GM21515 (cell line): ENCODE results near the gene EEF2K.
"Not testable (repeated sequence)": the region's sequence is repeated elsewhere in the genome, so short reads cannot be mapped to it uniquely, and the experiment has no call there.

Source experiments
- ATAC-seq: cut with Tn5 transposase; IDR thresholded peaks from one replicate; pipeline ENCODE4 v1.9.1; 2021; ENCODE audit not compliant: unreplicated experiment

Gene EEF2K

DNA sequence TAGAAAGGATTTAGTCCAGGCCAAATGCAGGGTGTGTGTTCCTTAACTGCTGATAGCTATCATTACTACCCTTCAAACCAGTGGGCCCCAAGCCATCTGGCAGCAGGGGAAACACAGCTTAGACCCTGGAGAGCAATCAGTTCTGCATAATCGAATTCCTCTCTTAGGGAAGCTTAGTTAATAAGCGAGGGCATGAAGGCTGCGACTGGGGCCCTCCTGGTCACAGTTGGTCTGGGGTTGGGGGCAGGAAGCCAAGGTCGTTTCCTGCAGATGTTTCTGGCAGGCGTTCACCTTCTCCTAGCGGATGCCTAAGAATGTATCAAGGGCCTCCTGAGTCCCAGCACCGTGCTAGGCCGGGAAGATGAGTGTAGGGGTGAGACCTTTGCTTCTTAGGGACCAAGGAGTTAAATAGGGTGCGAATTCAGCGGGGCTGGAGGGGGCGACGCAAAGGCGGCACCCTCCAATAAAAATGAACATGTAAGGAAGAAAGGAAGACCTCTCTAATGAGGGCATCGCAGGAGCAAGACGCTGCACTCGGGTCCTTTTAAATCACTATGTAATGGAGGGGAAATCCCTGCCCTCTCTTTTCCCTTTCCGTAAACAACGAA, 16.5 kb upstream of the EEF2K start:
- ATAC-seq = no peak

DNA sequence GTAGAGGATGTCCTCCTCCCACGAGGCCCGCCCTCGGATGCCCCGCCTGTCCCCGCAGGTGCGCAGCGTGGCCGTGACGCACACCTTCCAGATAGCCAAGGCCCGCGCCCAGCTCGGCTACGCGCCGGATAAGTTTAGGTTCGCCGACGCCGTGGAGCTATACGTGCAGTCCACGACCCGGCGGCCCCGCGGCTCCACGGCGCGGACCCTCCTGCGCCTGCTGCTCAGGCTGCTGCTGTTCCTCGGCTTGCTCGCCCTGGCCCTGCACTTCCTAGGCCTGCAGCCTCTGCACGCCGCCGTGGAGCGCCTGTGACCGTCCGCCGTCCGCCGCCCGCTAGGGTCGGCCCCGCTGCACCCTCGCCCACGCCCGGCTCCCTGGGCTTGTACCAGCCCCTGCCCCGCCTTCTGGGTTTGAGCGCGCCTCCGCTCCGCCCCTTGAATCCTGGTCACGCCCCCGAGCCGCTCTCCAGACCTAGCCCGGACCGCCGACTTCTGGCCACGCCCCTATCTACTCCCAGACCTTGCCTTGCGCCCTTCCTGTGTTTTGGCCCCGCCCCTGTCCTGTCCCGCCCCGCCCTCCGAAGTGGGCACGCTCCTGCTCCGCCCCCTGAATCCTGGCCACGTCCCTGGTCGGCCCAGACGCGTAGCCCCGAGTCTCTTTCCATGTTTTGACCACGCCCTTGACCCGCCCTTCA, 15.8 kb upstream of the EEF2K start:
- ATAC-seq = peak; percentile 61

DNA sequence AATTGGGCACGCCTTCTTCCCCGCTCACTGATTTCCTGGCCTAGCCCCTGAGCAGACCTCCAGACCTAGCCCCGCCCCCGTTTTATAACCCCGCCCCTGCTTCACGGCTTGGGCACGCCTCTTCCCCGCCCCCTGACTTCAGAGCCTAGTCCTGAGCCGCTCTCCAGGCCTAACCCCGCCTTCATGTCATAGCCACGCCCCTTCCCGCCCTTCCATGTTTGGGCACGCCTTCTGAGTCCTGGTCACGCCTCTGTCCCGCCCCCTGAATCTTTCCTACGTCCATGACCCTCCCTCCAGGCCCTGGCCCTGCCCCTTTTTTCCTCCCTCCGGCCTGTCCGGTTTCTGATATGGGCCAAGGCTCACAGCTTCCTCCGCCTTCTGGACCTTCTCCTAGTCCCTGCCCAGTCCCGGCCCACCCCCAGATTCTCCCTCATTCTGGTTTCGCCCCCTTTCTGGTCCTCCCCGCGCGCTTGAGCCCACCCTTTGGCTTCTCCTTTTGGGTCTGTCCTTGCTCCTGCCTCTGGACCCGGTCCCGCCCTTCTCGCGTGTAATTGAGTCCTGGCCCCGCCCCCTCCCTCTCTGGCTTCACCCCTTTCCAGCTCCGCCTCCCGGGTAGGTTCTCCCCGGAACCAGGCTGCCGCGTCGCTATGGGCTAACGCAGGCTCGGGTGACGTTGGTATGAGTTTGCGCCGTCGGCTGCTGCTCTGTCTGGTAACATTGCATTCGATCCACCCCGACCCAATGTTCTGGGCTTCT, 15.1 kb upstream of the EEF2K start:
- ATAC-seq = peak; percentile 45

DNA sequence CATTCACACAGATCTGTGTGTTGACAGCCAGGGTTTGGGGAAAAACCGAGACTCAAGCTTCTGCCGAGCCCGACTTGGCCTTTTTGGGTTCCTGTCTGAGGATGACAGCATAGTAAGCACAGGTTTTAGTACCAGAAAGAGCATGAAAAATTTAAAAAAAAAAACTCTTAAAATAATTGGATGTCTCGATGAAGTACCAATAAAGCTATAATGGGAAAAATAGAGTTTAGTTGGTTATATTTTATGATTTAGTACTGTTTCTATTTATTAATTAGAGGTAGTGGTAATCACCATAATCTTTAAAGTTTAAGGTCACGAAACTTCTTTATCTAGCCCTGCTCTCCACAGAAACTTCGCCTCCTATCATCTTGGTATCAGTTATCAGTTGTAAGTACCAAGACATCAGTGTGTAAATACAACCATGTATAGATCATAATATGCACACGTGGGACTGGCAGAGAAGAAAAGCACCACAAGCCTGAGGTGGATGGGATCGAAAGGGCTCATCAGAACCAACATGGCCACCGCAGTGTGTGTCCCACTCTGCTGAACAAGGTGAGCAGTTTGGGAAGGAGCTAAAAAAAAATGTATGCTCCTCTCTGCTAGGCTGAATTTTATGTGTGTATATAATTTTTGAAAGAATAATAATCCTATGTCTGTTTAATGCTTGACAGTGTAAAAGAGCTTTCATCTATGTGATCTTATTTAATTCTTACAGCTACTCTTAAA, 14.4 kb upstream of the EEF2K start:
- no peak for ATAC-seq

DNA sequence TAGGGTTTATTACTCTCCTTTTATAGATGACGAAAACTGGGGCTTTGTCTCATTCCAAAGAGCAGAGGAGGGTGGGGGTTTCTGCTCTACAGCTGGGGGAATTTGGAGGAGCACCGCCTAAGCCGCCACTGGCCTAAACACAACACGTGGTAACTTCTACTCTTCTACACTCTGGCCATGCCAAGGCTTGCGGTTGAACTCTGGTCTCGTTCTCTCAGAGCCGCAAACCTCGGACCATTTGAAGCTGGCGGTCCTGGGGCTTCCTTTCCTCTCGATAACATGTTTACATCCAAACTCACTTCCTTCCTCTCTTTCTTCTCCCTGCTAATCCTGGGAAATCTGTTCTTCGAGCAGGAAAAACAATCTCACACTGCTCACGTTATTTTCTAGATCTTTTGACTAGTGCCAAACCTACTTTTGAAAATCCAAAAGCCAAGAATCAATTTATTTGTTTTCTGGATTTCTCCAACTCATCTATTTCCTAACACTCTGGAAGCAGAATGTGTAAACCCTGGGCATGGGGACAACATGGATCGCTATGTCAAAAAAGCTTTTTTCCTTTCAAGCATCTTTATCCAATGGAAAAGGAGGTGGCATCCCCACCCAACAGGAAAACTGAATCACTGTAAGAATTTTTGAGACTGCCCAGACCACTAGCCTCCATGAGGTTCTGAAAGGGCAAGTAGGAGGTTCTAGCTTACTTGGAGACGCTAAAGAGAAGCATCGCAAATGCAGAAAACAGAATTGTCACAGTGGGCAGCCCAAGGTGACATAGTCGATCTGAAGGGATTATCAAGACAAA, 13.6 kb upstream of the EEF2K start:
- ATAC-seq = peak; percentile 15

DNA sequence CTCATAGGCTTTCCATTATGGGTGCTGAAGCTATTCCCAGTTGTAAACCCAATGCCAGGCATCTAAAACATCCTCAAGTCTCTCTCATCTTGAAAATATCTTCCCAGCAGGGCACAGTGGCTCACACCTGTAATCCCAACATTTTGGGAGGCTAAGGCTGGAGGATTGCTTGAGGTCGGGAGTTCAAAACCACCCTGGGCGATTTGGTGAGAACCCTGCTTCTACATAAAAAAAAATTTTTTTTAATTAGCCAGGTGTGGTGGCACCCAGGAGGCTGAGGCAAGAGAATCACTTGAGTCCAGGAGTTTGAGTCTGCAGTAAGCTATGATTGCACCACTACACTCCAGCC, 13.0 kb upstream of the EEF2K start:
- ATAC-seq = no peak

DNA sequence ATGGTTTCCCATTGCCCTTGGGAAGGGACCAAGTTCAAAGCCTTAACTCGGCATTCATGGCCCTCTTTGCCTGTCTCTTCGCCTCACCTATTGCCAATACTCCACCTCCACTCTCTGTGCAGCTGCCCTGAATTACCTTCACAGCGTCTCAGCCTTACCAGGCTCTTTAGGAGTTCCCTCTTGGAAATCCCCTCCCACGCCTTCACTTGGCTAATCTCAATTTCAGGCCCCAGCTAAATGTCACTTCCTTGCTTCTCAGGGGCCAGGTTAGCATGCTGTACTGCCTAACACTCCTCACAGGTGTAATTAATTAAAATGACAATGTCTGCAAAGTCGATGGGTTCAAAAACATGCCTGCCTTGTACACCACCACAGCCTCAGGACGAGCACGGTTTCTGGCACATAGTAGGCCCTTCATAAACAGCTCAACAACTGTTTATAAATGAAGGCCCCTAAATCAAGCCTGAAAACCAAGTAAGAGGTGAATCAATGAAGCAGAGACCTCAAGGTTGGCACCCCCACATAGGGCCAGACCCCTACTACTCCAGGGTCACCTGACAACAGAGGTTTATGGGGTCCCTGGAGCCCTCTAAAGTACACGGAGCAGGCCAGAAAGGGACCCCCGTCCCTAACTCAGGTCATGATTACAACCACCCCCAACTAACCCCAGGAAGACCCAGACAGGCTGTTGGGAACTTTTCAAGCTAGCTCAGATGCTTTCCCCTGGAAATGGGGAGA, 11.2 kb upstream of the EEF2K start:
- ATAC-seq = no peak

DNA sequence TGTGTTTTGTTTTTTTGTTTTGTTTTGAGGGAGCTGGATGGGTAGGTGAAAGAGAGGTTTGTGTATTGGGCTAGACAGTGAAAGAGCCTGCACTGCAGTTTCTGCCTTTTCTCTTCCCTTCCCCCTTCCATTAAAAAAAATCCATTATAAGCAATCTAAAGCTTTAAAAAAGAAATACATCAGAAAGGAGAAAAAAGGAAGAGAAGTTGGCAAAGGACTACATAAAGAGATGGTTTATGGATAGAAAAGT, 10.7 kb upstream of the EEF2K start:
- no peak for ATAC-seq

DNA sequence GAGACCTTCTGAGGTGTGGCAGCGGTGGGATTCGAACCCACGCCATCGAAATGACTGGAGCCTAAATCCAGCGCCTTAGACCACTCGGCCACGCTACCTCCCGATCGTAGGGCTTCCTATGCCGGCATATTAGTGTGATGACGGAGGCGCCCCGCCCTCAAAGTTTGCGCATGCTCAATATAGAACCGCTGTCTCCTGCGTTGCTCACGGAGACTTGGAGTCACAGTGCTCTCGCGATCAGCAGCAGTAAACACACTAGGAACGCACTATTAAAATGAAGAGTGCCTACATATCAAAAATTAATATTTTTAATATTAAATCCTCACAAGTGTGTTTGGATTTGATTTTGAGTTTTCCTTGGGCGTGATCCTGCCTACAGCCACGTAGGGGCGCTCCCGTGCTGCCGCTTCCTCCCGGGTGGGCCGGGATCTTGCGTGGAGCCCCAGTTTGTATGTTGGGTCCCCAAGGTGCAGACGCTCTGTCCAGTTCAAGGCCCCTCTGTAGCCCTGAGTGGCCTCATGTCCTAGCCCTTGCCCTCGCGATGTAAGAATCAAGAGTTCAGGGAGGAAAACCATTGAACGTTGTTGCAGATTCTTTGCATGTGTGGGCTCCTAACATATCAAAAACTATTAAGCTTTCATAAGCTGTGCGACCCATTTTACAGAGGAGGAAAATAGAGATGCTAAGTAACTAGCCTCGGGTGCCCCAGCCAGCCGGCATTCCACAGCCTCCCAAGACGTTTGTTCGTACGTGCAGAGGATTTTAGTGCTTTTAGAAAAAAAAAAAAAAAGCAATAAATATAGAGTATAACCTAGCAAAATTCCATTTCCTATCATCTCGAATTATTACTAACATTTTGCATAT, 10.2 kb upstream of the EEF2K start:
- no peak for ATAC-seq

DNA sequence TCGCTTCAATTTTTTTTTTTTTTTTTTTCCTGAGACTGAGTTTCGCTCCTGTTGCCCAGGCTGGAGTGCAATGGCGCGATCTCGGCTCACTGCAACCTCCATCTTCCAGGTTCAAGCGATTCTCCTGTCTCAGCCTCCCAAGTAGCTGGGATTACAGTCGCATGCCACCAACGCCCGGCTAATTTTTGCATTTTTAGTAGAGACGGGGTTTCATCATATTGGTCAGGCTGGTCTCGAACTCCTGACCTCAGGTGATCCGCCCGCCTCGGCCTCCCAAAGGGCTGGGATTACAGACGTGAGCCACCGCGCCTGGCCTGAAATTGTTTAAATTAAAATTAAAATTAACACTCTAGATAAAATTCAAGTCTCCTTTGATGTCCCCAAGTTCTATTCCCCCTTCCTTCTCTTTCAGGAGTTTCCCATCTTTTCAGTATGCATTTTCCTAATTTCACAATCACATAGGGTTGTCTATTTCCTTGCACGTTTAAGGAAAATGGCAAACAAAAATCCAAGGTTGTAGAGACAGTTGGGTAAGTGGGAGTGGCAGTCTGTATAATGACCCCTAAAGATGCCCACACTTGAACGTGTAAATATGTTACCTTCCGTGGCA, 9.4 kb upstream of the EEF2K start:
- not testable (repeated sequence) for ATAC-seq

DNA sequence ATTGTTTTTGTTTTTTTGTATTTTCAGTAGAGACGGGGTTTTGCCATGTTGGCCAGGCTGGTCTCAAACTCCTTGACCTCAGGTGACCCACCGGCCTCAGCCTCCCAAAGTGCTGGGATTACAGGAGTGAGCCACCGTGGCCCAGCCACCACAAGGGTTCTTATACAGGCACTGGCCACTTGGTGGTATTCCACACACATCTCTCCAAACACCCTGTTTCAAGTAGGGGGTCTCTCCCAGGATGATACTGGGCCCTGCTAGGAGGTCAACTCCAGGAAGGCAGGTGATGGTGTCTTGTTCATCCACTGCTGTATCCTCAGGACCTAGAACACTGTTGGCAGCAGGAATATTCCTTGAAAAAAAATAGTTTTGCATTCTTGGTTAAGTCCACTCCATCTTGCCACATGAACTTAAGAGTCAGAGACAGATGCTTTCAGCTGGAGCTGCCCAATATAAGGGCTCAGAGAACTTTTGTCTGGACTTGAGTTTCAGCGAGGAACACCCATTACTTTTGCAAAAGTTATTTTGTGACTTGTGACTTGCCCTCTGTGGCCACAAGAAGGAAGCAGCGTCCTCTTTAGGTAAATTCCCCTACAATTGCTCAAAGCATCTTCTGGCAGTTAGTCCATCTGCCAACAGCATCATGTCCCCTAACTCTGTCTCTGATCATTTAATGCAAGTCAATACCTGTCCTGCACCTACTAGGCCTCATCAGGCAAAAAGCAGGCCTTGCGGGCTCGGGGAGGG, 7.4 kb upstream of the EEF2K start:
- ATAC-seq = no peak

DNA sequence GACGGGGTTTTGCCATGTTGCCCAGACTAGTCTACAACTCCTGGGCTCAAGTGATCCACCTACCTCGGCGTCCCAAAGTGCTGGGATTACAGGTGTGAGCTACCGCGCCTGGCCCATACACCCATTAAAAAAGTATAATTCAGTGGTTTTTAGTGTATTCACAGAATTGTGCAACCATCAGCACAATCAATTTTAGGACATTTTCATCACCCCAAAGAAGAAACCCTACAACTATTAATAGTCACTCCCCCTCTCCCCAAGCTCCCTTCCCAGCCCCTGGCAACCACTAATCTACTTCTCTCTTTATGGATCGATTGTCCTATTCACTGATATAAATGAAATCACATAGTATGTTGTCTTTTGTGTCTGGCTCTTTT, 3.8 kb upstream of the EEF2K start:
- ATAC-seq = no peak

DNA sequence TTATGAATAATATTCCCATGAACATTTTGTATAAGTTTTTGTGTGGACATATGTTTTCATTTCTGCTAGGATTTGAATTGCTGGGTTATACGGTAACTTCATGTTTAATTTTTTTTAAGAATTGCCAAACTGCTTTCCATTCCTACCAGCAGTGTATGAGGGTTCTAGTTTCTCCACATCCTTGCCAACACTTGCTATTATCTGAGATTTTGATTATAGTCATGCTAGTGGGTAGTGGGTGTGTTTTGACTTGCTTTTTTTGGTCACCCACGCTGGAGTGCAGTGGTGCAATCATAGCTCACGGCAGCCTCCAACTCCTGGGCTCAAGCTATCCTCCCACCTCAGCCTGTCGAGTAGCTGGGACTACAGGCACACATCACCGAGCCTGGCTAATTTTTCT, 3.0 kb upstream of the EEF2K start:
- no peak for ATAC-seq

DNA sequence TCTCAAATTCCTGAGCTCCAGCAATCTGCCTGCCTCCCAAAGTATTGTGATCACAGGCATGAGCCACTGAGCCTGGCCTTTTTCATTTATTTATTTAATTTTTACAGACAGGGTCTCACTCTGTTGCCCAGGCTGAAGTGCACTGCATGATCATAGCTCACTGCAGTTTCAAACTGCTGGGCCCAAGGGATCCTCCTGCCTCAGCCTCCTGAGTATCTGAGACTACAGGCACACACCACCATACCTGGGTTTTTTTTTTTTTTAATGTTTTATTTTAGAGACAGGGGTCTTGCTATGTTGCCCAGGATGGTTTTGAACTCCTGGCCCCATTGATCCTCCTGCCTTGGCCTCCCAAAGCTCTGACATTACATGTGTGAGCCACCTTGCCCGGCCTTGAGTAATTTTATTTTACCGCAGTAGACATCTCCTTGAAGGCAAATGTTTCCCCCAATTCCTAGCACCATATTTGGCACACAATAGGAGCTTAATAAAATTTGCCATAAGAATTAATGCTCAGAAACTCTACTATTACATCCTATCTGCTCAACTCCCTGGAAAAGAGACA, 1.9 kb upstream of the EEF2K start:
- no peak for ATAC-seq

DNA sequence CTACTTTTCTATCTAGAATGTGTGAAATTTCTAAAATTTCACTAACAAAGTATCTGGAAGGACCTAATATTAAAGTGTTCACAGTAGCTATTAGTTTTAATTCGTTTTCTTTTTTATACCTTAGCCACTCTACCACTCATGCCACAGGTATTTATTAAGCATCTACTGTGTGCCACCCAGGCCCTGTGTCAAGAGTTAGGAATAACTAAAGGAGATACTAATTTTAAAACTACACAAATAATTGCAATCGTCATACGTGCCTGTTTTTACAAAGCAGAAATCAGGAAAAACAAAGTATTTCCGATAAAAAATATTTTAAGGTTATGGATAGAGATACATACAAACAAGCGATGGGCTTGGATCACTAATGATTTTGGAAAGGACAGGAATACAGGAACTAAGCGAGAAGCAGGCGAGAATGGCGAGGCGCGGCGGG, 483 bp upstream of the EEF2K start:
- ATAC-seq = no peak

DNA sequence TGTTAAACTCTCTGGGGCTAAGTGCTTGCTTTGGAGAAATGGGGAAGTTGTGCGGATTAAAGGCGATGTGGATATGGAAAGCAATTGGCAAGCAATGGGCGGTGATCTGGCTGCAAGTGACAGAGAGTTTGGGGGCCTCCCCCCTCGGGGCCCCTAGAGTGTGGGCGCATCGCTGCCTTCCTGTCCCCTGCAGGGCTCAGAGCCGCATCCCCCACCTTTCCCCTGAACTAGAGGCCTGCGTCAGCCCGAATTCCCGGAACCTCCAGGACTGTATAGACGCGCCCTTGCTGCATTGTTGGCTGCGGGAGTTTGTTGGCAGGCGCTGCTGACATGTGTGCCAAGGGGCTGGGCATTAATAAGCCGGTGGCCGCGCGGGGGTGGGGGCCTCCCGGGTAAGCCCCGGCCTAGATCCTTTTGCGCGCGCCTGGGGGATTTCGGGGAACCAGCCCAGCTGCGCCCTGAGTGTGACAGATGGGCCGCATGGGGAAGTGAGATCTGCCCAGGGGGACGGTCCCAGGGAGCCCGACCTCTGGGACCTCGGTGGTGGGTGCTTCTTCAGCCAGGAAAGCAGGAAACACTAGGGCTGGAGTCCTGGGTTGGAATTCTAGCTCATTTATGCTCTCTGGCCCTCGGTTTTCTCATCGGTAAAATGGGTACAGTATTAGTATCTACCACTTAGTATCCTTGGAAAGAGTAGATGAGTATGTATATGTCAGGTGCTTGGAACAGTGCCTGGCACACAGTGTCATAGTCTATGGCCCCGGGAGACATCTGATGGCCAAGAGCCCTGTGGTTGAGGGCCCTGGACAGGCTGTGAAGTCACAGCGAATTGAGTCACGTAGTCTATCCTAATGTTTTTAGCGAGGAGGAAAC, 1.0 kb downstream of the EEF2K start:
- ATAC-seq = peak; percentile 35

DNA sequence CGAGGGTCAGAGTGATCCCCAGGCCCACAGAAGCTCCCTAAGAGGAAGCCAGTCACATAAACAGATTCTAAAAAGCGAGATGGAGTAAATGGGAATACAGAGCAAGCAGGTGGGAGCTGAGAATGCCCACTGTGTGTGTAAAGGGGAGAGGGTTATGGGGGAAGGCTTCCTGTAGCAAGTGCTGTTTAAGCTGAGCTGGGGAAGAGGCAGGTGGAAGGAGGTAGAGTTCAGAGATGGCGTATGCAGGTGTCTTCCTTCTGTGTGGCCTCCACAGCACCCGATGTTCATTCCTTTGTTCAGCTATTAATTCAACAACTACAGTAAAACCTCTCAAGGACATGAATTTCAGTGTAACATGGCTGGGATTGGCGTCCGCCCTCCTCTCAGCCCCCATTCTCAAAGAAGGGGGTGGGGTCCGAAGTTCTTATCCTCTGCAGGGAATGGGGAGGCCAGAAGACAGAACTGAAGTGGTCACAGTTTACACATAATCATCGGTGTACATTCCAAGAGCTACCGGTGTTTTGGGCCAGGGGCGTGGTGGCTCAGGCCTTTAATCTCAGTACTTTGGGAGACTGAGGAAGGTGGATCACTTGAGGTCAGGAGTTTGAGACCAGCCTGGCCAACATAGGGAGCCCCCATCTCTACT, 1.8 kb downstream of the EEF2K start:
- no peak for ATAC-seq
